Measurements from ENCODE around the gene CASKIN2.

CASKIN2 gene

GRCh38 chr17:75544250-75544649 is 28.9 kb upstream of the CASKIN2 start:
- H3K4me3 ChIP-seq (ENCODE audit: low read depth, low read length): no peak overlapping the region
- TF ChIP-seq CTCF (IDR thresholded peaks at IDR 0.05; ENCODE audit: low read depth, low read length): no peak

GRCh38 chr17:75542728-75543336 is 27.5 kb upstream of the CASKIN2 start:
- no peak overlapping the region for H3K4me3 ChIP-seq (ENCODE audit: low read depth, low read length)
- TF ChIP-seq CTCF (IDR thresholded peaks at IDR 0.05; ENCODE audit: low read depth, low read length): no peak

- H3K4me3 ChIP-seq (ENCODE audit: low read depth, low read length): no peak overlapping the region
- no peak for TF ChIP-seq CTCF (IDR thresholded peaks at IDR 0.05; ENCODE audit: low read depth, low read length)
Observed at GRCh38 chr17:75542229-75542628, 26.9 kb upstream of the CASKIN2 start.

- no peak overlapping the region for H3K4me3 ChIP-seq (ENCODE audit: low read depth, low read length)
- TF ChIP-seq CTCF (IDR thresholded peaks at IDR 0.05; ENCODE audit: low read depth, low read length): no peak
Observed at GRCh38 chr17:75540923-75541503, 25.7 kb upstream of the CASKIN2 start.

- no peak for TF ChIP-seq CTCF (IDR thresholded peaks at IDR 0.05; ENCODE audit: low read depth, low read length)
- no peak overlapping the region for H3K4me3 ChIP-seq (ENCODE audit: low read depth, low read length)
Observed at GRCh38 chr17:75539967-75540729, 24.8 kb upstream of the CASKIN2 start.

GRCh38 chr17:75536366-75536765 is 21.0 kb upstream of the CASKIN2 start:
- TF ChIP-seq CTCF (IDR thresholded peaks at IDR 0.05; ENCODE audit: low read depth, low read length): no peak
- no peak overlapping the region for H3K4me3 ChIP-seq (ENCODE audit: low read depth, low read length)

GRCh38 chr17:75535871-75536270 is 20.5 kb upstream of the CASKIN2 start:
- TF ChIP-seq CTCF (IDR thresholded peaks at IDR 0.05; ENCODE audit: low read depth, low read length): no peak
- H3K4me3 ChIP-seq (ENCODE audit: low read depth, low read length): no peak overlapping the region

Data from WI38 (cell line).